Stimulated activated CD8-positive, alpha-beta memory T cell treated with anti-CD3 and anti-CD28 coated beads, Interleukin-12 subunit alpha, Interleukin-12 subunit beta, amount 100 ng/mL, for 1 hour (primary cell): ENCODE measurements around the gene NMRK1.

Experiments used
- DNase-seq: peaks from one replicate; pipeline ENCODE4 v3.0.0-alpha.2; 2020; ENCODE audit warnings: low read depth

Gene NMRK1

DNA sequence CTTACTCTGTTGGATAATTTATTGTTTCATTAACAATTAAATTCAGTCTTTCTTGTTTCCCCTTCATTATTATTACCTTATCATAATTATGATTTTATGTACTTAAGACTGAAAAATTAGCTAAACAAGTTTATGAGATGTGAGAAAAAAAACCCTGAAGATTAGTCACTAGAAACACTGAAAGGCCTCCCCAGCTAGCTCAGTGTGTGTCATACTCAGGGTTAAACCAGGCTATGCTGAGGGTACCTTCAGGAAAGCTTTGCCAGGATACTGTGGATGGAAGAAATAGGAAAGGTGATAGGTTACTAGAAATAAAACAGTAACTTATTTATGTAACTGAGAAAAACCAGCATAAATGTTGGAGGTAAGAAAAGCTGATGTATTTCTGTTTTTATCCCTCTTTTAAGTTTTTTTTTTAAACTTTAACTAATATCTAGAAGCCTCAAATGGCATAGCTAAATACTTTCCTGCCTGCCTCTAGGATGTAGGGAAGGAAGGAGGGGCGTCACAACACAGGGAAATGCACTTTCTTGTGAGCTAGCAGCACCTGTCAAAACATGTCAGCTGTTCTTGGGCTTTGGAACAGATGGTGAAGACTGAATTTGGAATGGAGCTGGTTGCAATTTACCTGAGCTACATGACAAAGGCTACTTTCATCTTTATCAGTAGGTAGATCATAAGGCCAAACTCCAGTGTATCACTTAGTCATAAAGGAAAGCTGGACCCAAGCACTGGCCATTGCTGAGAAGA, 24.2 kb downstream of the NMRK1 start:
- DNase-seq: no peak

DNA sequence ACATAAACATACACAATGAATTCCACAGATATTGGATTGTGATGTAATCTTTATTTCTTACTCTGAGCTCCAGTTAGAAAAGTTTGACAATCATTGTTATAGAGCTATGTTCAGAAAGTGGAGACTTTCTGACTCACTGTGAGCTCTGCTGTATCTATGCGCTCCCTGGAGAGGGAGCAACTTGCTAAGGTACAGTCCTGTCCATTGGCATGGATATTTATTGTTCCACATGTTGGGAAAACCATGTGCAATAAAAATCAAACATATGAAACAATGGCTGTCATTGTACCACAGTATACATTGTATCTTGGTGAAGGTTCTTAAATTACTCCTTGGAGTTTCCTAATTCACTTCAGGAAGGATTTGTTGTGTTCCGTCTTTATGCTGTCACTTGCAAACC, 26.8 kb downstream of the NMRK1 start:
- no peak for DNase-seq

DNA sequence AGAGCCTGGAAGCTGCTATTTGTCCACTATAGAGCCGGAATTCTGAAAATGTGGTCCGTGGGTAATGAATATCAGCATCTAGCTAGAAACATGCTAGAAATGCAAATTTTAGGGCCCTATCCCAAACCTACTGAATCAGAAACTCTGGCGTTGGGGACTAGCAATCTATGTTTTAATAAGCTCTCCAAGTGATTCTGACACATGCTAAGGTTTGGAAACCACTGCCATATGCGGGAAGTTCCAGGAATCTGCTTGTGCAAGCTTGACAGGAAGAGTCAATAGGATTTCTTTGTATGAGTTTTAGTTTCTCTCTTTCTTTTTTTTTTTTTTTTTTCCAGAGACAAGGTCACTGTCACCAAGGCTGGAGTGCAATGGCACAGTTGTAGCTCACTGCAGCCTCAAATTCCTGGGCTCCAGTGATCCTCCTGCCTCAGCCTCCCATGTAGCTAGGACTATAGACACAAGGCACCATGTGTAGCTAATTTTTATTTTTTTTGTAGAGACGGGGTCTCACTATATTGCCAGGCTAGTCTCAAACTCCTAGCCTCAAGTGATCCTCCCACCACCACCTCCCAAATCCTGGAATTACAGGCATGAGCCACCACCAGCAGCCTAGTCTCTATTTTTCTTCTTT, 33.5 kb downstream of the NMRK1 start:
- DNase-seq: no peak

DNA sequence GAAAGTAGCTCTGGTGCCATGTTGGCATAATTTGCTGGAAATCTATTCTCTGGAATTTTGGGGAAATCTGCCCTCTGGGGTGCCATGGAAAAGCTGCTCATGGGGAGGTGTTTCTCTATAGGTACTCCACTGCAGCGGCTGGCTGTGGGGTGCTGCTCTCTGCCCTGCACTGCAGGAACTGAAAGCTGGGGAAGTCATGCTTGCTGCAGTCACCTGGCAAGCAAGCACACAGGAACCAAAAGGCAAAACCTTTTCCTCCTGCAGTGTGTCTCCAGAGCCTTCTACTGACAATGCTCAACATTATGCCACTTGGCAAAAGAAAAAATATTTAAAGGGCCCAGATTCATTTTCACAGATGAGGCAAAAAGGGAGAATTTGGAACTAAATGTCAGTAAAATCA, 34.1 kb downstream of the NMRK1 start:
- DNase-seq: no peak

DNA sequence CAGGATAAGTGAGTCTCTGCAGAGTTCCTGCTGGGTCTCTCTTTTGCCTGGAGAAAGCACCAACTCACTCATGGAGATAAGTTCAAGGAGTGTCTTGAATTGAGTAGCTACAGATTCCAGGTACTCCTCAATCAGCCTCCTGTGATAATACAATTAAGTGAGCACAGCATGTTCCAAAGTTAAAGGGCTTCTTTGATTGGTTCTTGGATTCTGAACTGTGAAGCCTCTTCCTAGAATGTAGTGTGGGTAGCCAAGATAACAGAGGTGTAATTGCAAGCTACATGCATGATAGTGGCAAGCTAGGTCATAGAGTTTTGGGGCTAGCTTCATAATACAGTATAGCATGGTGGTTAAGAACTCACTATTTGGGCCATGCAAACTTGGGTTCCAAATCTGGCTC, 36.7 kb downstream of the NMRK1 start:
- no peak for DNase-seq

DNA sequence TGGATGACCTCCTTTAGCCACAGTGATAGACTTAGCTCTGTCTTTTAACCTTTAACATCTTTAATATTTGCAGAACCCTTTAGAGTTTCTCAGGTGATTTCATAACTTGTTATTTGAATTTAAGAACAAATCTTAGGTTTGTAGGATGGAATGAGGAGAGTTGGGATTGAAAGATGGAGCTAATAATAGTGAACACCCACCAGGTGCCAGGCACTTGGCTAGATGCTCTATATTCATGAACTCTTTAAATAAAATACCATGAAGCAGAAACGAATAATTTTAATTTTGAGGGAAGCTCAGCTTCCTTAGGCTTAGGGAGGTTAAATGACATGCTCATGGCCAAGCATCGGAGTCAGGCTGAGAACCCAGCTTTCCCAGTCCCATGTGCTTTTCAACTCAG, 40.4 kb downstream of the NMRK1 start:
- DNase-seq: no peak

DNA sequence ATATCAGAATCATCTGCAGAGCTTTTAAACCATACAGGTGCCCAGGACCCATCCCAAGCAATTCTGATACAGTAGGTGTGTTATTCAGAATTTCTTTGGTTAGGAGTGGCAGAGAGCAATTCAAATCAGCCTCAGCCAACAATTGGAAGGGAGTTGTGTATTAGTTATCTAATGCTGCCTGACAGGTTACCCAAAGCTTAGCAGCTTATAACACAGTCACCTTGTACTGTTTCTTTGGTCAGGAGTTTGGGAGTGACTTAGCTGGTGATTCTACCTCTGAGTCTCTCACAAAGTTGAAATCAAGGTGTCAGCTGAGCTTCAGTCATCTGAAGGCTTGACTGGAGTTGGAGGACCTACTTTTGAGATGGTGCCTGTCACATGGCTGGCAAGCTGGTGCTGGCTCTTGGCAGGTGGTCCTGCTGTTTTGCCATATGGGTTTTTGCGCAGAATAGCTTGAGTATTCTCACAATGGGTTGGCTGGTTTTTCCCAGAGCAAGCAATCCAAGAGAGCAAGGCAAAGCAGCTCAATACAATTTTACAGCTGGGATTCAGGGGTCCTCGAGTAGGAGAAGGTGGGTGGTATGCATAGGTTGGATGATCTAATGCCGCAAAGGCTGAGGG, 41.1 kb downstream of the NMRK1 start:
- no peak for DNase-seq

DNA sequence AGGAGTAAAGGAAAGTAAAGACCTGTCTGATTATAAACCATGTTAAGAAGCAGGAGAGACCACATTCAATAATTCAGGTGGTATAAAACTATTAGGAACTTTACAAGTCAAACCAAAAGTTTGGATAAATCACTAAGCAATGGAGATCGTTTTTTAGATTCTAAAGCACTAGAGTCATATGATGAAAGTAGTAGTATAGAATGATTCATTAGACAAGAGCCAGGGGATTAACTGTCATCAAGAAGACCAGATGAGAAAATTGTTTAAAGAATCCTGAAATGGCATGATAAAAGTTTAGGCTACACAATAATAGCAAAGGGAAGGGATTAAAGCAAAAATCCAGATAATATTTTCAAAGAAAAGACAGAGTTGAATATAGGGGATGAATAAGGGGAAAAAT, 46.9 kb downstream of the NMRK1 start:
- no peak for DNase-seq

DNA sequence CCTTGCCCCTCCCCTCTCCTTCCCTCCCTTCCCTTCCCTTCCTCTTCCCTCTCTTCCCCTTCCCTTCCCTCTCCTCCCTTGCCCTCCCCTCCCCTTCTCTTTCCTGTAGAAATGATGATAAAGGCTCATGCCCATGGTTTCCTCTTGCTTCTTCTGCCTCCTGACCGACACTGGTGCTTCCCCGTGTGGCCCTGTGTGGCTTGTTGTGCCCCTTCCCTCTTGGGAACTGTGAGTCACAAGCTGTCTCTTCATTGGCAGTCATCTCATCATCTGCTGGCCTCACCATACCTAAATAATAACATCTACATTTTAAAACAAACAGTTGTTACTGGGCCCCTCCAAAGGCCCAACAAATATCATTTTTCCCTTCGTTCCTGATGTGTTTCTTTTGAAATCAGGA, 48.2 kb downstream of the NMRK1 start:
- no peak for DNase-seq

DNA sequence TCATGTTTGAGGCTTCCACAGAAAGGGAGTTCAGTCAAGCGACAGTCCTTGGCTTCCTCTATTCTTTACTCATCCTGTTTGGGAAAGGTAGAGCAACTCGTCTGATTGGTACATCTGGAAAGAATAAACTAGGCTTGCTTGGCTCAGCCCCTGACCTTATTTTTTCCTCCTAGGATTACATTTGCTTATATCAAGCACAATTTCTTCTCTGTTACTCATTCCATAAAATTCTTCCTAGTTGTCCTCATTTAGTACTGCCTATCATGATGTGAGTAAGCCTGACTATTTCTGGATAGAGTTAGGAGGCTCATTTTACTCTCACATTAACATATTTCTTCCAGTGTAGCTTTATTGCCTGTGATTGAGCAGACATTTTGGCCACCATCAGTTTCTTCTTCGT, 48.9 kb downstream of the NMRK1 start:
- DNase-seq: no peak

DNA sequence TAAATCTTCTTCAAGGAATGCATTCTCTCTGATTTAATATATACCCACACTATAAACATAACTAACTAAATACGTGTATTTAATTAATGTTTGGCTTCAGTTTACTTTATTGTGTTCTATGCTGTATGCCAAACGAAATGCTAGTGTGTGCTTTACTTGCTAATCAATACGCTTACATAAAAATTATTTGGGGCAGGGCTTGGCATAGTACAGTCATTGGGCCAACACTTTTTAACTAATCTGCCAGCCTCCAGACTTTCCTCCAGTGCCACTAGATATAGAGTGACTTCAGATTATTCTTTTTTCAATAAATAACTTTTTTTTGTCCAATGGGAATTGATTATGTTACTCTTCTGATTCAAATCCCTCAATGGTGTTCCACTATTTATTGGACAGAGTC, 51.2 kb downstream of the NMRK1 start:
- no peak for DNase-seq

DNA sequence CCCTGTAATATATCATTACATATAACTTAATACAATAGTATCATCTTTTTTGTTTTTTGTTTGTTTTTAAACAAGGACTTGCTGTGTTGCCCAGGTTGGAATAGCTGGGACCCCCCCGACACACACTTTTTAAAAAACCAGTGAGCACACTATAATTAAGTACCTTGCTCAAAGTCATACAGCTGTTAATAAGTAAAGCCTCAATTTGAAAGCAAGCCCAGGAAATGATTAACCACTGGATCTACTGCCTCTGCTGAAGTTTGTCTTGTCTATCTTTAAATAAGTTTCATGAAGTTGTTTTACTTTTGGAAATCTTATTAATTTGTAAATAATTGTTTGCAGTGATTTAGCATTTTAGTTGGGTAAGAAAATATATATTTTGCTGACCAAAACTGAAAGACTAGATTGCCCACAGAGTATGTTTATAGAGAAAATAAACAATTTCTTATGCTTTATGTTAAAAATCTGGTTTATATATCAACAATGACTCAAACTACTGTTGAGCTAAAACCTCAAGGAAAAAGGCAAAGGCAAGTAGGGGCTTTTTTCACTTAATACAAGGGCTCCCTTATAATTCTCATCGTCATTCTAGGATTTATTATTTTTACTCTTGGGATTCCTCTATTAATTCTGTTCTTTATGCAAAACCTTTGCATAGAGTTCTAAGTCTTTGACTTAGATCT, 54.0 kb downstream of the NMRK1 start:
- no peak for DNase-seq

DNA sequence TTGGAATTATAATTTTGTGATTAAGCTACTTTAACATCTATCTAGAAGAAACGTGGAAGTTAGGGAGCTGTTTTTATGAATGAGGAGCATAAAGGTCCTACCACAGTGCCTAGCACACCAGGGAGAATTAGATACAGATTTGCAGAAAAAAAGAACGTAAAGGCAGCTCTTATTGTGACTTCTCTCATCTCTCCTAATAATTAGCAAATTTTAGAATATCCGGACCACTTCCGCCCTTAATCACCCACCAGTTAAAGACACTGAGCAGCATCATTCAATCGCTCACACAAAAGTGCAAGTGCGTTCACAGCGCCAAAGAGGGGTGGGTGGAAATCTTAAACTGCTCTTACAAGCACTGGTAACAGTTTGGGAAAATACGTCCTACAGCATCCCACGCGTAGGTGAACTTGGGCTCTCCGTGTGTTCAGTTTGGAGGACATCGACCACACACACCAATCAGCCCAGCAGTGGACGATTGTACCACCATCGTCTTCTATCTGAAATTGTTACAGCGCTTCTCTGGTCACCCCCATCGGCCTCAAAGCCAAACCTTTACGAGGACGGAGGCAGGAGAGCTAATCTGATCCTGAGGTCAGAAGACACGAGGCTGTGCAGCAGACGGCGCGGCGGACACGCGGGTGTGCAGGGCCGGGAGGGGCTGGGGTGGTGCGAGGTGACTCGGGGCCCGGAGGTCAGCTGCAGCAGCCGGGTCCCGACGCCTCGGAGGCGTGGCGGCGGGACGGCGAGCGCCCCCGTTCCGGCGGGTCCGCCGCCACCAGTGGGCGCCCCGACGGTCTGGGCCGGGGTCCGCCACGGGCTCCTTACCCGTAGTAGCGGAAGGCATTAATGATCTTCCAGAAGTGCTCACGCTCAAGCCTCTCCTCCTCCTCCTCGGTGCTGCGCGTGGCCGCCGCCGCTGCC, 60.5 kb downstream of the NMRK1 start:
- peak; percentile 16 for DNase-seq

DNA sequence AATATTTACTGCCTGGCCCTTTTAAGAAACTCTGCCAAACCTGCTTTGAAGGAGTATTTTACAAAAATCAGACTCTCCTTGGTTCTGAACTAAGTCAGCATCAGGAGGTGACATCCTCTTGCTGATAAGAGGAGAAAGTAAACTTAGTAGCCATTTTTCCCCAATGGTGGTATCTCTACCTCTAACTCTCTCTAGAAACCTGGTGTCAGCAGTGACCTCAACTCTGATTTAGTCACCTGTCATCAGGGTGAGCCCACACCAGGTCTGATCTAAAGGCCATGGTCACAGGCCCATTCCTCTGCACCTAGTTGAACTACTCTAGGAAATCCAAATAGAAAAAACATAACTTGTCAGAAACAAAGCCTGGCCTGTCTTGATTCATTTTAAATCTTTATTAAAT, 64.1 kb downstream of the NMRK1 start:
- no peak for DNase-seq

DNA sequence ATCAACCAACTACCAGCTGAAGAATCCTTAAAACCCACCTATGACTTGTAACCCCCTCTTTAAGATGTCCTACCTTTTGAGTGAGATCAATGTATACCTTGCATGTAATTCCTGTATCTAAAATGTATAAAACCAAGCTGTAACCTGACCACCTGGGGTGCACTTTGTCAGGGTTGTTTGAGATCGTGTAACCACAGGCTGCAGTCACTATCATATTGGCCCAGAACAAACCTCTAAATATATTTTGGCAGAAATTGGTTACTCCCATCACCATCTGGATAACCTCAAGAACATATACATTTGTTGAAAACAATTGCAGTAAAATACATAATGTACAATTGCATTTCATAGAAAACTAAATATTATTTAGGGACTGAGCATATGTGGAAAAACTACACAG, 68.3 kb downstream of the NMRK1 start:
- DNase-seq: no peak

DNA sequence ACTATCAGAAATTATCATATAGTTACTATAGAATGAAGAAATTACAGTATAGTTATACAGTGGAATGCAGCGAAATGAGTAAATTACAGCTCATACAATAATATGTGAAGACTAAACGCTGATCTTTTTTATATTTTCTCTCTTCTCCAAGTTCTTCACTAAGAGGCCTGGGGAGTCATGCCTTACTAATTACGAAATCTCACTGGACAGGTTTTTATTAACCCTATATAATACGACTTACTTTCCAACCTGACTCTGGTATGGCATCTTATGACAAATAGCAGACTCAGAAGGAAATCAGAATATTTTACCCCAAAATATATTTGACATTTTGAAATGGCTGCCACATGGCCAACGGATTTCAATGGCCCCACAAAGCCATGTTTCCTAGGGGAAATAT, 68.9 kb downstream of the NMRK1 start:
- no peak for DNase-seq

DNA sequence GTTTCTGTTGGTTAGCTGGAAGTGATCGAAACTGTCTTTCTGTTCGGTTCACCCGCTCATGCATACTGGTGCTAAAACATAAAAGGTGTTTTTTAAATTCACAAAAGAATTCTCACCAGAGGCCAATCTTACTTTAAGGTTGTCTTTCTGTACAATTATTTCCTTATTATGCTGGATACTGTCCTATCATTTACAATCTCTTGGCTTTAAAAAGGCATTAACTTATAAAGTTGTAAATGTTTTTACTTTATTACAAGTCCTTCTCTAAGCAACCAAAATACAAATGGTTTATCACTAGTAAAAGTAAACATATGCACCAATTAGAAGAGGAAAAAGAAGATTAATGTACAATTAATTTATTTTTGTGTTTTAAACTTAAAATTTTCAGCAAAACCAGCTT, 70.6 kb downstream of the NMRK1 start:
- DNase-seq: no peak

DNA sequence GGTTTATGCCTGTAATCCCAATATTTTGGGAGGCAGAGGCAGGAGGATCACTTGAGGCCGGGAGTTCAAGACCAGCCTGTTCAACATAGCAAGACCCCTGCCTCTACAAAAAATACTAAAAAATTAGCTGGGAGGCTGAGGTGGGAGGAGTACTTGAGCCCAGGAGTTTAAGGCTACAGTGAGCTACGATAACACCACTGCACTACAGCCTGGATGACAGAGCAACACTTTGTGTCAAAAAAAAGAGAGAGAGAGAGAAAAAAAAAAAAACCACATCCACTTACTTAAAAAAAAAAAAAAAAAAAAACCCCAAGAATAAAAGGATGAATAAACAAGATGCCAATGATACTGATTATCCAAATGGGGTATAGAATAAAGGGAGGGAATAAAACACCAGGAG, 74.2 kb downstream of the NMRK1 start:
- no peak for DNase-seq
